Transverse colon (tissue), 4 donors: ENCODE results near the gene PTPN7. TPM values are rescaled to one million over a fixed set of nuclear protein-coding genes. Genes with fewer than 3 reads are reported as not detected.

Experiments
- DNase-seq: peaks from one replicate; pipeline ENCODE4 v3.0.0-alpha.2; 2019
- H3K27ac ChIP-seq, 4 donors: fragments of 200-600 bp; sonication (generic); 2 replicates each; pipeline ENCODE4 v1.5.1; 2016 to 2018; ENCODE audit warnings: inconsistent platforms in 4 of 4
- H3K27me3 ChIP-seq: fragments of 200-600 bp; sonication (generic); 2 replicates; pipeline ENCODE4 v1.5.1; 2017; ENCODE audit warnings: inconsistent platforms
- H3K36me3 ChIP-seq, 4 donors: fragments of 200-600 bp; sonication (generic); 2 replicates each; pipeline ENCODE4 v1.5.1; 2017 to 2019; ENCODE audit warnings: inconsistent platforms in 4 of 4
- H3K4me1 ChIP-seq, 4 donors: fragments of 200-600 bp; sonication (generic); 2 replicates each; pipeline ENCODE4 v1.5.1; 2017 to 2020; ENCODE audit warnings: inconsistent platforms in 4 of 4
- H3K4me3 ChIP-seq, 4 donors: fragments of 200-600 bp; sonication (generic); 1 replicate in 1 of 4; 2 replicates in 3 of 4; pipeline versions ENCODE4 v1.5.1 to v1.6.1; 2017 to 2019; ENCODE audit warnings: inconsistent platforms in 4 of 4
- H3K9me3 ChIP-seq, 2 donors: fragments of 200-600 bp; sonication (generic); 2 replicates each; pipeline ENCODE4 v1.5.1; 2017 to 2019; ENCODE audit warnings: inconsistent platforms in 2 of 2
- EP300 ChIP-seq: sonication (generic); formaldehyde crosslinking; IDR thresholded peaks from one replicate; pipeline ENCODE4 v1.6.1; 2017; ENCODE audit warnings: antibody characterized with exemption, low read depth
- POLR2A ChIP-seq: fragments of 450-650 bp; IDR thresholded peaks from one replicate; pipeline ENCODE4 v1.6.1; 2016; ENCODE audit warnings: antibody characterized with exemption, mild to moderate bottlenecking, moderate library complexity
- POLR2AphosphoS5 ChIP-seq, 3 donors: sonication (generic); formaldehyde crosslinking; IDR thresholded peaks; one replicate each; pipeline ENCODE4 v1.6.1; 2016; ENCODE audit warnings: antibody characterized with exemption in 3 of 3
- WGBS, 2 donors: methylation state at CpG; one replicate each; pipeline ENCODE4 v1.1.5; 2018; ENCODE audit warnings: low coverage in 1 of 2; 5-methylcytosine and 5-hydroxymethylcytosine counted together
- in situ Hi-C, 4 donors: fragments of 200-750 bp; cut with MboI; loops; one replicate each; pipeline versions ENCODE4 v1.15.0 to v1.15.1; 2017; ENCODE audit warnings: low sequenced_read_pairs in 3 of 4, low pct_ligation_motif_present in 1 of 4, low pct_unique_long_range_greater_than_20kb in 1 of 4
- intact Hi-C: fragments of 100-400 bp; cut with DNase I; formaldehyde crosslinking; loops from one replicate; pipeline ENCODE4 v1.15.1; 2023; ENCODE audit warnings: low total_unique reads
- total RNA-seq, 4 donors: library from RNA; depleted of rRNA; stranded (reverse); fragments of >200 nt; gene quantifications; one replicate each; pipeline ENCODE4 v1.1.0, GENCODE V29; 2016
- TF ChIP-seq, protein P1 (sequence below), 5 experiments: fragments of 200-600 bp in 3 of 5; fragments of 450-650 bp in 2 of 5; sonication (generic) in 3 of 5; IDR thresholded peaks; 1 replicate in 2 of 5; 2 replicates in 3 of 5; pipeline ENCODE4 v1.5.1; 2016 to 2017; ENCODE audit warnings: antibody characterized with exemption in 5 of 5, inconsistent platforms in 3 of 5, mild to moderate bottlenecking in 2 of 5, moderate library complexity in 1 of 5

PTPN7 gene
- total RNA-seq, 4 donors from 2014 or later: 5.2 to 32.5 (median 14.0) TPM; not detected in 1

GRCh38 chr1:202151045-202151444, 9.4 kb downstream of the PTPN7 start:
- DNase-seq: no peak
- no peaks in the 10 kb centered on the region for H3K9me3 ChIP-seq
- no peak overlapping the region for H3K27ac ChIP-seq
- intact Hi-C loops: no loop called here
- H3K4me3 ChIP-seq: no peak overlapping the region
- TF ChIP-seq POLR2AphosphoS5 (IDR thresholded peaks at IDR 0.05) (no peak), POLR2A (no peak), EP300 (no peak)
- TF ChIP-seq, protein P1, sequence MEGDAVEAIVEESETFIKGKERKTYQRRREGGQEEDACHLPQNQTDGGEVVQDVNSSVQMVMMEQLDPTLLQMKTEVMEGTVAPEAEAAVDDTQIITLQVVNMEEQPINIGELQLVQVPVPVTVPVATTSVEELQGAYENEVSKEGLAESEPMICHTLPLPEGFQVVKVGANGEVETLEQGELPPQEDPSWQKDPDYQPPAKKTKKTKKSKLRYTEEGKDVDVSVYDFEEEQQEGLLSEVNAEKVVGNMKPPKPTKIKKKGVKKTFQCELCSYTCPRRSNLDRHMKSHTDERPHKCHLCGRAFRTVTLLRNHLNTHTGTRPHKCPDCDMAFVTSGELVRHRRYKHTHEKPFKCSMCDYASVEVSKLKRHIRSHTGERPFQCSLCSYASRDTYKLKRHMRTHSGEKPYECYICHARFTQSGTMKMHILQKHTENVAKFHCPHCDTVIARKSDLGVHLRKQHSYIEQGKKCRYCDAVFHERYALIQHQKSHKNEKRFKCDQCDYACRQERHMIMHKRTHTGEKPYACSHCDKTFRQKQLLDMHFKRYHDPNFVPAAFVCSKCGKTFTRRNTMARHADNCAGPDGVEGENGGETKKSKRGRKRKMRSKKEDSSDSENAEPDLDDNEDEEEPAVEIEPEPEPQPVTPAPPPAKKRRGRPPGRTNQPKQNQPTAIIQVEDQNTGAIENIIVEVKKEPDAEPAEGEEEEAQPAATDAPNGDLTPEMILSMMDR (IDR thresholded peaks at IDR 0.05): no peak
- in situ Hi-C loops: no loop called here
- peaks cover 0 to 8% (median 4%) of the 10 kb centered on the region in 4 donors for H3K4me1 ChIP-seq
- H3K36me3 ChIP-seq: no peaks in the 10 kb centered on the region
- WGBS, 2 donors: 67 to 90% methylated on average over 1 to 2 of the region's 2 CpGs
- H3K27me3 ChIP-seq: no peaks in the 10 kb centered on the region

- DNase-seq: no peak
- peaks cover 0 to 8% (median 4%) of the 10 kb centered on the region in 4 donors for H3K4me1 ChIP-seq
- in situ Hi-C loops (no loop called here), intact Hi-C loops (no loop called here)
- TF ChIP-seq EP300 (no peak), POLR2A (no peak), POLR2AphosphoS5 (IDR thresholded peaks at IDR 0.05) (no peak)
- TF ChIP-seq, protein P1 (IDR thresholded peaks at IDR 0.05): no peak
- H3K9me3 ChIP-seq: no peaks in the 10 kb centered on the region
- H3K27me3 ChIP-seq: no peaks in the 10 kb centered on the region
- WGBS, 2 donors: 90% methylated on average over 8 of the region's 8 CpGs; no CpG with 5 or more reads in 1 of the 2 donors
- no peak overlapping the region for H3K27ac ChIP-seq
- H3K4me3 ChIP-seq: no peak overlapping the region
- H3K36me3 ChIP-seq: no peaks in the 10 kb centered on the region
Observed at GRCh38 chr1:202150602-202151001, 9.8 kb downstream of the PTPN7 start.

DNA sequence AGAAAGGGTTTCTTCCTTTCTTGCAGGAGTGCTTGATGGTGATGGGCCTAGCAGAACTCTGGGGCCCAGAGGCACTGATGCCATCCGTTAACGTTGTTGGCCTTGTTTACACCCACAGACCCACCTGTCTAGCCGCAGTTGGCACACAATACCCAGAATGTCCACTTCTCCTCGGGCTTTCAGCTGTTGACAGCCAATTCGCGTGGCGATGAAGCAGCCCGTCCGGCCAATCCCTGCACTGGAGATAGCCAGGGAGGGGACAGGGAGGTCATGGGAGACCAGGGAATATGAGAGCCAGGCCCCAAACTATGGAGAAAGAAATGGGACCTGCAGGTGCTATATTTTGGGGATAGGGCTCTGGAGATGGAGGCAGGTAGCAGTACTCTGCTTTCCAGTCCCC, 10.2 kb downstream of the PTPN7 start:
- H3K36me3 ChIP-seq: no peaks in the 10 kb centered on the region
- WGBS, 2 donors: 85% methylated on average over 9 of the region's 9 CpGs; no CpG with 5 or more reads in 1 of the 2 donors
- in situ Hi-C loops: no loop called here
- no peaks in the 10 kb centered on the region for H3K27me3 ChIP-seq
- DNase-seq: no peak
- H3K27ac ChIP-seq: no peak overlapping the region
- H3K4me3 ChIP-seq: no peak overlapping the region
- H3K9me3 ChIP-seq: no peaks in the 10 kb centered on the region
- H3K4me1 ChIP-seq: peaks cover 4 to 8% (median 5%) of the 10 kb centered on the region in 4 donors
- no peak for TF ChIP-seq POLR2AphosphoS5 (IDR thresholded peaks at IDR 0.05)
- no peak for TF ChIP-seq EP300
- no peak for TF ChIP-seq POLR2A
- TF ChIP-seq, protein P1 (IDR thresholded peaks at IDR 0.05): no peak
- intact Hi-C loops: no loop called here

DNA sequence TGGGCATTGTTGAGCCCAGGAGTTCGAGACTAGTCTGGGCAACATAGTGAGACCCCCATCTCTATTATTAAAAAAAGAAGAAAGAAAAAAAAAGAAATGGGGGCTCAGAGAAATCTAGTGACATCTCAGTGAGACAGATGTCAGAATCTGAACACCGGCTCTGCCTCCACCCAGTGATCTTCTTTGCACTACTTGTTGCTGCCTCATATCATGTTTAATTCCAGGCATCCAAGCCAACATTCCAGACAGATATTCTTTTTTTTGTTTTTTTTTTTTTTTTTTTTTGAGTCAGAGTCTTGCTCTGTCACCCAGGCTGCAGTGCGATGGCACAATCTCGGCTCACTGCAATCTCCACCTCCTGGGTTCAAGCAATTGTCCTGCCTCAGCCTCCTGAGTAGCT, 10.8 kb downstream of the PTPN7 start:
- TF ChIP-seq POLR2AphosphoS5 (IDR thresholded peaks at IDR 0.05) (no peak), POLR2A (no peak), EP300 (no peak)
- TF ChIP-seq, protein P1 (IDR thresholded peaks at IDR 0.05): no peak
- DNase-seq: no peak
- Histone ChIP-seq H3K27ac (no peak overlapping the region), H3K4me3 (no peak overlapping the region), H3K27me3 (no peaks in the 10 kb centered on the region), H3K9me3 (no peaks in the 10 kb centered on the region), H3K36me3 (no peaks in the 10 kb centered on the region), H3K4me1 (peaks cover 5 to 9% (median 6%) of the 10 kb centered on the region in 4 donors)
- WGBS, 2 donors: 80 to 88% methylated on average over 3 to 4 of the region's 4 CpGs
- intact Hi-C loops (no loop called here), in situ Hi-C loops (loop anchor here in 3 of 4 donors (25.0 kb wide), 2 partner anchors 262 to 287 kb away; partner anchors contain the start of gene SHISA4 (in 2 of the 3))
